ENCODE measurements around the gene ABCA4. TPM values are rescaled to one million over a fixed set of nuclear protein-coding genes. Genes with fewer than 3 reads are reported as not detected.

ABCA4 gene
- total RNA-seq, 1 experiment from 2014 or later: 1.5 TPM

DNA sequence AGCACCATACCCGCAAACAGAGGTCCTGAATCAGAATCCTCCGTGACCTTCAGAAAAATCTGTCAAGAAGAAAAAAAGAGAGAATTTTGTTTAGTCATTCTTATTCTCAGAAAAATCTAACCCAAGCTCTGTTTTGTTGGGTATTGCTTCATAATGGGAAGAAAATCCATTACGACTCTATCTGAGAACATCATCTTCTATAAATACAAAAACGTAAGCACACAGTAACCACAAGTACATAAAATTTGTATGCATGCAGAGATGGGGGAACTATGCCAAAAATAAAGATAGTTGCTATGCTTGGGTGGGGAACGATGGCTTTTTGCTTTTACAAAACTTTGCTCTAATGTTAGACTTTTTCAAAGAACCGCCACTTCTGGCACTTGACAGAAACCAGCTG, 84.2 kb downstream of the ABCA4 start:
- intact Hi-C loops (cut with micrococcal nuclease; ENCODE audit: unreplicated experiment): no loop called here
- DNase-seq (ENCODE audit: low read depth, low spot score) (no peak), ATAC-seq (no peak)
- POLR2A ChIA-PET: interaction anchor here (0.7 kb wide), 1 partner anchor 167 kb away, joined by 6 read pairs; no protein-coding TSS in a partner anchor
- CTCF ChIA-PET: interaction anchor here (0.7 kb wide), 1 partner anchor 289 kb away, joined by 3 read pairs; no protein-coding TSS in a partner anchor
- Histone ChIP-seq H3K36me3 (ENCODE audit: control insufficient read depth, insufficient read depth, low read length) (no peaks in the 10 kb centered on the region), H3K9me3 (ENCODE audit: control insufficient read depth, insufficient read depth, low read depth, low read length) (no peaks in the 10 kb centered on the region), H3K4me3 (ENCODE audit: low read depth in 2 of 2, low read length in 2 of 2) (no peak overlapping the region), H3K27me3 (ENCODE audit: control insufficient read depth, insufficient read depth, low read length) (no peaks in the 10 kb centered on the region), H3K27ac (ENCODE audit: low read length) (peak overlapping the region; percentile 66; the same call in 1 of the 2 replicates), H3K4me1 (ENCODE audit: control insufficient read depth, insufficient read depth, low read length) (peaks cover 6% of the 10 kb centered on the region)
- TF ChIP-seq POLR2AphosphoS5 (IDR thresholded peaks at IDR 0.05; ENCODE audit: low read depth, low read length) (no peak), TCF7L2 (IDR thresholded peaks at IDR 0.05; ENCODE audit: low read depth, low read length) (no peak), SIN3A (IDR thresholded peaks at IDR 0.05; ENCODE audit: borderline replicate concordance, insufficient read depth, low read depth, low read length) (no peak)
- TF ChIP-seq, protein P1, sequence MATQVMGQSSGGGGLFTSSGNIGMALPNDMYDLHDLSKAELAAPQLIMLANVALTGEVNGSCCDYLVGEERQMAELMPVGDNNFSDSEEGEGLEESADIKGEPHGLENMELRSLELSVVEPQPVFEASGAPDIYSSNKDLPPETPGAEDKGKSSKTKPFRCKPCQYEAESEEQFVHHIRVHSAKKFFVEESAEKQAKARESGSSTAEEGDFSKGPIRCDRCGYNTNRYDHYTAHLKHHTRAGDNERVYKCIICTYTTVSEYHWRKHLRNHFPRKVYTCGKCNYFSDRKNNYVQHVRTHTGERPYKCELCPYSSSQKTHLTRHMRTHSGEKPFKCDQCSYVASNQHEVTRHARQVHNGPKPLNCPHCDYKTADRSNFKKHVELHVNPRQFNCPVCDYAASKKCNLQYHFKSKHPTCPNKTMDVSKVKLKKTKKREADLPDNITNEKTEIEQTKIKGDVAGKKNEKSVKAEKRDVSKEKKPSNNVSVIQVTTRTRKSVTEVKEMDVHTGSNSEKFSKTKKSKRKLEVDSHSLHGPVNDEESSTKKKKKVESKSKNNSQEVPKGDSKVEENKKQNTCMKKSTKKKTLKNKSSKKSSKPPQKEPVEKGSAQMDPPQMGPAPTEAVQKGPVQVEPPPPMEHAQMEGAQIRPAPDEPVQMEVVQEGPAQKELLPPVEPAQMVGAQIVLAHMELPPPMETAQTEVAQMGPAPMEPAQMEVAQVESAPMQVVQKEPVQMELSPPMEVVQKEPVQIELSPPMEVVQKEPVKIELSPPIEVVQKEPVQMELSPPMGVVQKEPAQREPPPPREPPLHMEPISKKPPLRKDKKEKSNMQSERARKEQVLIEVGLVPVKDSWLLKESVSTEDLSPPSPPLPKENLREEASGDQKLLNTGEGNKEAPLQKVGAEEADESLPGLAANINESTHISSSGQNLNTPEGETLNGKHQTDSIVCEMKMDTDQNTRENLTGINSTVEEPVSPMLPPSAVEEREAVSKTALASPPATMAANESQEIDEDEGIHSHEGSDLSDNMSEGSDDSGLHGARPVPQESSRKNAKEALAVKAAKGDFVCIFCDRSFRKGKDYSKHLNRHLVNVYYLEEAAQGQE (IDR thresholded peaks at IDR 0.05; ENCODE audit: insufficient read depth in 1 of 2, low read depth in 2 of 2, low read length in 1 of 2): no peak
- TF ChIP-seq, protein P2, sequence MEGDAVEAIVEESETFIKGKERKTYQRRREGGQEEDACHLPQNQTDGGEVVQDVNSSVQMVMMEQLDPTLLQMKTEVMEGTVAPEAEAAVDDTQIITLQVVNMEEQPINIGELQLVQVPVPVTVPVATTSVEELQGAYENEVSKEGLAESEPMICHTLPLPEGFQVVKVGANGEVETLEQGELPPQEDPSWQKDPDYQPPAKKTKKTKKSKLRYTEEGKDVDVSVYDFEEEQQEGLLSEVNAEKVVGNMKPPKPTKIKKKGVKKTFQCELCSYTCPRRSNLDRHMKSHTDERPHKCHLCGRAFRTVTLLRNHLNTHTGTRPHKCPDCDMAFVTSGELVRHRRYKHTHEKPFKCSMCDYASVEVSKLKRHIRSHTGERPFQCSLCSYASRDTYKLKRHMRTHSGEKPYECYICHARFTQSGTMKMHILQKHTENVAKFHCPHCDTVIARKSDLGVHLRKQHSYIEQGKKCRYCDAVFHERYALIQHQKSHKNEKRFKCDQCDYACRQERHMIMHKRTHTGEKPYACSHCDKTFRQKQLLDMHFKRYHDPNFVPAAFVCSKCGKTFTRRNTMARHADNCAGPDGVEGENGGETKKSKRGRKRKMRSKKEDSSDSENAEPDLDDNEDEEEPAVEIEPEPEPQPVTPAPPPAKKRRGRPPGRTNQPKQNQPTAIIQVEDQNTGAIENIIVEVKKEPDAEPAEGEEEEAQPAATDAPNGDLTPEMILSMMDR (IDR thresholded peaks at IDR 0.05): no peak
- in situ Hi-C loops (cut with HindIII; ENCODE audit: low pct_unique_long_range_greater_than_20kb, low sequenced_read_pairs): no loop called here
- BruUV-seq (replicated peaks): no TSS peak

- POLR2A ChIA-PET: interaction anchor here (0.5 kb wide), 1 partner anchor 177 kb away, joined by 6 read pairs; no protein-coding TSS in a partner anchor
- in situ Hi-C loops (cut with HindIII; ENCODE audit: low pct_unique_long_range_greater_than_20kb, low sequenced_read_pairs): no loop called here
- H3K27ac ChIP-seq (ENCODE audit: low read length): peak overlapping the region; percentile 29; the same call in 1 of the 2 replicates
- no peaks in the 10 kb centered on the region for H3K9me3 ChIP-seq (ENCODE audit: control insufficient read depth, insufficient read depth, low read depth, low read length)
- no peaks in the 10 kb centered on the region; the same call in 1 of the 2 replicates for H3K4me1 ChIP-seq (ENCODE audit: control insufficient read depth, insufficient read depth, low read length)
- DNase-seq (ENCODE audit: low read depth, low spot score) (no peak), ATAC-seq (no peak)
- CTCF ChIA-PET: no interaction called here
- no peaks in the 10 kb centered on the region for H3K36me3 ChIP-seq (ENCODE audit: control insufficient read depth, insufficient read depth, low read length)
- TF ChIP-seq SIN3A (IDR thresholded peaks at IDR 0.05; ENCODE audit: borderline replicate concordance, insufficient read depth, low read depth, low read length) (no peak), TCF7L2 (IDR thresholded peaks at IDR 0.05; ENCODE audit: low read depth, low read length) (no peak), POLR2AphosphoS5 (IDR thresholded peaks at IDR 0.05; ENCODE audit: low read depth, low read length) (no peak)
- TF ChIP-seq, protein P1 (IDR thresholded peaks at IDR 0.05; ENCODE audit: insufficient read depth in 1 of 2, low read depth in 2 of 2, low read length in 1 of 2): no peak
- TF ChIP-seq, protein P2 (IDR thresholded peaks at IDR 0.05): no peak
- no peak overlapping the region for H3K4me3 ChIP-seq (ENCODE audit: low read depth in 2 of 2, low read length in 2 of 2)
- BruUV-seq (replicated peaks): no TSS peak
- intact Hi-C loops (cut with micrococcal nuclease; ENCODE audit: unreplicated experiment): no loop called here
- H3K27me3 ChIP-seq (ENCODE audit: control insufficient read depth, insufficient read depth, low read length): no peaks in the 10 kb centered on the region
These were observed 87.1 kb downstream of the ABCA4 start for GRCh38 chr1:94033849-94034248.

Measured in Panc1 (cell line).